ENCODE data around the gene ARAF.

The ARAF gene

DNA sequence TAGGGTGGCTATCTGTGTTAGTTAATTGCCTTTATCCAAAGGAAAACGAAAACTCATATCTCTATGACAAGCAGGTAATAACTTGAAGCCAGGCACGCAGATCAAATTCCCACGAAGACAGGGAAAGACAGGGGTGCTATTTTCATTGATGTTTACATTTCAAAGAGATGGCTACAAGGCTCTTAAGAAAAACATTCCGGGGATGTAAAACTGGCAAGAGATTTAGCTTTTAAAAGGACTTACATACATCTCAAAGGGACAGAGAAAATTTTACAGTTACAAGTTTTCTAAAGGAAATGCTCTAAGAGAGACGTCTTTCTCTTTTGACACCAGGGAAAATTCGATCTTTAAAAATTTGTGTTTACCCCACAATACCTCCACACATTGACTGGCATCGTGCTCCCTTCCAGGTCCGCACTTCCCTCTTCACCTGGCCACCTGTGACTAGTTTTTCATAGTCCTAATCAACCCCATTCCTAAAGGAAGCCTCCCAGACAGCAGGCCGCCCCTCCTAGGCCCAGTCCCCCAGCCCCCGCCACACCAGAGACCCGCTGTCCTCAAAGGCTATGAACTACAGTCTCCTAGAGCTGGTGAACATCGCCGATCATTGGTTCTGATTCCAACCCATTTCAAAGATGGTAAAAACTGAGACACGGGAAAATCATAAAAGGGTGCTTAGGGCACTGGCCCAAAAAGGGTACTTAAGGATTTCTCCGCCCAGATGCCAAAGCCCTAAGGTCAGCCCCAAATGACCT lies 649 bp upstream of the ARAF start (continued):
- TF ChIP-seq, protein P1, sequence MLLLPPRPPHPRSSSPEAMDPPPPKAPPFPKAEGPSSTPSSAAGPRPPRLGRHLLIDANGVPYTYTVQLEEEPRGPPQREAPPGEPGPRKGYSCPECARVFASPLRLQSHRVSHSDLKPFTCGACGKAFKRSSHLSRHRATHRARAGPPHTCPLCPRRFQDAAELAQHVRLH (tag by site-specific recombination; IDR thresholded peaks at IDR 0.05): peak; percentile 33; the same call in 1 of the 2 replicates
- TF ChIP-seq YY1 (tag by site-specific recombination; IDR thresholded peaks at IDR 0.05): no peak
- TF ChIP-seq ZNF660 (tag by site-specific recombination; IDR thresholded peaks at IDR 0.05): 0 out of 2 replicates have a peak, but pooled peaks have one; percentile 9
- TF ChIP-seq, protein P2, sequence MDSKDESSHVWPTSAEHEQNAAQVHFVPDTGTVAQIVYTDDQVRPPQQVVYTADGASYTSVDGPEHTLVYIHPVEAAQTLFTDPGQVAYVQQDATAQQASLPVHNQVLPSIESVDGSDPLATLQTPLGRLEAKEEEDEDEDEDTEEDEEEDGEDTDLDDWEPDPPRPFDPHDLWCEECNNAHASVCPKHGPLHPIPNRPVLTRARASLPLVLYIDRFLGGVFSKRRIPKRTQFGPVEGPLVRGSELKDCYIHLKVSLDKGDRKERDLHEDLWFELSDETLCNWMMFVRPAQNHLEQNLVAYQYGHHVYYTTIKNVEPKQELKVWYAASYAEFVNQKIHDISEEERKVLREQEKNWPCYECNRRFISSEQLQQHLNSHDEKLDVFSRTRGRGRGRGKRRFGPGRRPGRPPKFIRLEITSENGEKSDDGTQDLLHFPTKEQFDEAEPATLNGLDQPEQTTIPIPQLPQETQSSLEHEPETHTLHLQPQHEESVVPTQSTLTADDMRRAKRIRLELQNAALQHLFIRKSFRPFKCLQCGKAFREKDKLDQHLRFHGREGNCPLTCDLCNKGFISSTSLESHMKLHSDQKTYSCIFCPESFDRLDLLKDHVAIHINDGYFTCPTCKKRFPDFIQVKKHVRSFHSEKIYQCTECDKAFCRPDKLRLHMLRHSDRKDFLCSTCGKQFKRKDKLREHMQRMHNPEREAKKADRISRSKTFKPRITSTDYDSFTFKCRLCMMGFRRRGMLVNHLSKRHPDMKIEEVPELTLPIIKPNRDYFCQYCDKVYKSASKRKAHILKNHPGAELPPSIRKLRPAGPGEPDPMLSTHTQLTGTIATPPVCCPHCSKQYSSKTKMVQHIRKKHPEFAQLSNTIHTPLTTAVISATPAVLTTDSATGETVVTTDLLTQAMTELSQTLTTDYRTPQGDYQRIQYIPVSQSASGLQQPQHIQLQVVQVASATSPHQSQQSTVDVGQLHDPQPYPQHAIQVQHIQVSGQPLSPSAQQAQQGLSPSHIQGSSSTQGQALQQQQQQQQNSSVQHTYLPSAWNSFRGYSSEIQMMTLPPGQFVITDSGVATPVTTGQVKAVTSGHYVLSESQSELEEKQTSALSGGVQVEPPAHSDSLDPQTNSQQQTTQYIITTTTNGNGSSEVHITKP (tag by site-specific recombination; IDR thresholded peaks at IDR 0.05): peak; percentile 60
- peak; percentile 59 for TF ChIP-seq ZBTB8A (tag by site-specific recombination; IDR thresholded peaks at IDR 0.05)

DNA sequence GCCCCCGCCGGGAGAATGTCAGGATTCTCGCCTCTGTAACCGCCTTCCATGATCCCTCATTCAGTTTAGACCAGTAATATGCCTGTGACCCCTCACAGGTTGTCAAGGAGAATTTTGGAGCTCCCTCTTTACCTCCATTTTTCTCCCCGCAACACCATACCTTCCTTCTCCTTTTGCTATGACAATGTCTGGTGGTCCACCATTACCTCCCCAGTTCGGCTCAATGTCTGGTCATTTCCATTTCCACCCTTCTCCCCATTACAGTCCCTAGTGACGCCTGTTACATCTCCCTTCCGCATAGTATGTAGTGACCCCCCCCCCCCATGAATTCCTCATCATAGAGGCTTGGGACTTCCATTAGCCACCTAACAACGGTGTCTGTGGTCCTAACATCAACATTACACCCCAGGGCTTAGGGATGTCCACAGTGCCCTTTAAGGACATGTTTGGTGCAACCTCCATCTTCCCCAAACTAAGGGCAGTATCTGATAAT lies 700 bp downstream of the ARAF start:
- H3K36me3 ChIP-seq (ENCODE audit: control insufficient read depth in 2 of 2, insufficient read depth in 1 of 2, low read length in 2 of 2): peaks cover 0 to 35% of the 10 kb centered on the region in 2 experiments; a peak in 1 of 3 replicates
- ChIA-PET POLR2A (no interaction called here), CTCF (interaction anchor here (0.7 to 1.1 kb wide), 4 partner anchors 15 to 185 kb away, joined by 3 to 4 read pairs (median 3); no protein-coding TSS in a partner anchor)
- TF ChIP-seq ZNF335 (tag by site-specific recombination; conservative IDR thresholded peaks at IDR 0.05) (peak; percentile 82), ZNF366 (tag by site-specific recombination; conservative IDR thresholded peaks at IDR 0.05) (no peak), WT1 (tag by site-specific recombination; IDR thresholded peaks at IDR 0.05) (0 out of 2 replicates have a peak, but pooled peaks have one; percentile 2)
- H3K9me3 ChIP-seq (ENCODE audit: control insufficient read depth, insufficient read depth, low read depth, low read length): no peaks in the 10 kb centered on the region
- H3K4me1 ChIP-seq (ENCODE audit: control insufficient read depth, insufficient read depth, low read length): no peaks in the 10 kb centered on the region; the same call in 1 of the 2 replicates
- peak overlapping the region; percentile 82 for H3K4me3 ChIP-seq (ENCODE audit: low read depth, low read length)
- H3K27ac ChIP-seq (ENCODE audit: extremely low read depth, low read depth, low read length): peak overlapping the region; percentile 63; the same call in 1 of the 2 replicates

DNA sequence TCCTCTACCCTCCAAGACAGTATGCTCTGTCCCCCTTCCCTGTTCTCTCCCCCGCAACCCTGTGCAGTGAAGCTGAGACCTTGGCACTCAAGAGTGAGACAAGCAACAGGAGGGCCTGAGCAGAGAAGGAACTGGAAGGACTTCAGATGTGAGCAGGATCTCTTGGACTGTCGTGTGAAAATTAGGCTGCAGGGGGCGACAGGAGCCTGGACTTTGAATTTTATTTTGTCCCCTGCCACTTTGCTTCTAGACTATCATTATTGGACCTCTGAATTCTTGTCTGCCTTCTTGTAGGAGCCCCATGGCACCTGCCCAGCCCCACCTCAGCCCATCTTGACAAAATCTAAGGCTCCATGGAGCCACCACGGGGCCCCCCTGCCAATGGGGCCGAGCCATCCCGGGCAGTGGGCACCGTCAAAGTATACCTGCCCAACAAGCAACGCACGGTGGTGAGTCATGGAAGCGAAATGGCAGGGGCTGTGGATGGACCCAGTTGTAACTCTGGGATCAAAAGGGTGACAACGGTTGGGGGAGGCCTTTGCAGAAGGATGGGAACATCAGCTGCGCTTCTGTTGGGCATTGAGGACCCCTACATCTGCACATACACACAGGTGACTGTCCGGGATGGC lies 1.7 kb downstream of the ARAF start:
- no peaks in the 10 kb centered on the region for H3K9me3 ChIP-seq (ENCODE audit: control insufficient read depth, insufficient read depth, low read depth, low read length)
- CTCF ChIA-PET: interaction anchor here (0.6 to 1.2 kb wide), 6 partner anchors 16 to 237 kb away, joined by 3 to 4 read pairs (median 3); no protein-coding TSS in a partner anchor
- H3K27ac ChIP-seq (ENCODE audit: extremely low read depth, low read depth, low read length): no peak overlapping the region
- TF ChIP-seq, protein P3, sequence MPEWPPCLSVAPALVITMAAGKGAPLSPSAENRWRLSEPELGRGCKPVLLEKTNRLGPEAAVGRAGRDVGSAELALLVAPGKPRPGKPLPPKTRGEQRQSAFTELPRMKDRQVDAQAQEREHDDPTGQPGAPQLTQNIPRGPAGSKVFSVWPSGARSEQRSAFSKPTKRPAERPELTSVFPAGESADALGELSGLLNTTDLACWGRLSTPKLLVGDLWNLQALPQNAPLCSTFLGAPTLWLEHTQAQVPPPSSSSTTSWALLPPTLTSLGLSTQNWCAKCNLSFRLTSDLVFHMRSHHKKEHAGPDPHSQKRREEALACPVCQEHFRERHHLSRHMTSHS (tag by site-specific recombination; IDR thresholded peaks at IDR 0.05): no peak
- TF ChIP-seq, protein P4, sequence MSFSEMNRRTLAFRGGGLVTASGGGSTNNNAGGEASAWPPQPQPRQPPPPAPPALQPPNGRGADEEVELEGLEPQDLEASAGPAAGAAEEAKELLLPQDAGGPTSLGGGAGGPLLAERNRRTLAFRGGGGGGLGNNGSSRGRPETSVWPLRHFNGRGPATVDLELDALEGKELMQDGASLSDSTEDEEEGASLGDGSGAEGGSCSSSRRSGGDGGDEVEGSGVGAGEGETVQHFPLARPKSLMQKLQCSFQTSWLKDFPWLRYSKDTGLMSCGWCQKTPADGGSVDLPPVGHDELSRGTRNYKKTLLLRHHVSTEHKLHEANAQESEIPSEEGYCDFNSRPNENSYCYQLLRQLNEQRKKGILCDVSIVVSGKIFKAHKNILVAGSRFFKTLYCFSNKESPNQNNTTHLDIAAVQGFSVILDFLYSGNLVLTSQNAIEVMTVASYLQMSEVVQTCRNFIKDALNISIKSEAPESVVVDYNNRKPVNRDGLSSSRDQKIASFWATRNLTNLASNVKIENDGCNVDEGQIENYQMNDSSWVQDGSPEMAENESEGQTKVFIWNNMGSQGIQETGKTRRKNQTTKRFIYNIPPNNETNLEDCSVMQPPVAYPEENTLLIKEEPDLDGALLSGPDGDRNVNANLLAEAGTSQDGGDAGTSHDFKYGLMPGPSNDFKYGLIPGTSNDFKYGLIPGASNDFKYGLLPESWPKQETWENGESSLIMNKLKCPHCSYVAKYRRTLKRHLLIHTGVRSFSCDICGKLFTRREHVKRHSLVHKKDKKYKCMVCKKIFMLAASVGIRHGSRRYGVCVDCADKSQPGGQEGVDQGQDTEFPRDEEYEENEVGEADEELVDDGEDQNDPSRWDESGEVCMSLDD (tag by site-specific recombination; IDR thresholded peaks at IDR 0.05): no peak
- no peak for TF ChIP-seq SP7 (tag by site-specific recombination; IDR thresholded peaks at IDR 0.05)
- TF ChIP-seq, protein P5, sequence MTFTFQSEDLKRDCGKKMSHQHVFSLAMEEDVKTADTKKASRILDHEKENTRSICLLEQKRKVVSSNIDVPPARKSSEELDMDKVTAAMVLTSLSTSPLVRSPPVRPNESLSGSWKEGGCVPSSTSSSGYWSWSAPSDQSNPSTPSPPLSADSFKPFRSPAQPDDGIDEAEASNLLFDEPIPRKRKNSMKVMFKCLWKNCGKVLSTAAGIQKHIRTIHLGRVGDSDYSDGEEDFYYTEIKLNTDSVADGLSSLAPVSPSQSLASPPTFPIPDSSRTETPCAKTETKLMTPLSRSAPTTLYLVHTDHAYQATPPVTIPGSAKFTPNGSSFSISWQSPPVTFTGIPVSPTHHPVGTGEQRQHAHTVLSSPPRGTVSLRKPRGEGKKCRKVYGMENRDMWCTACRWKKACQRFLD (tag by site-specific recombination; IDR thresholded peaks at IDR 0.05): no peak
- TF ChIP-seq SCRT2 (tag by site-specific recombination; IDR thresholded peaks at IDR 0.05): peak; percentile 50
- TF ChIP-seq ZNF621 (tag by site-specific recombination; IDR thresholded peaks at IDR 0.05): no peak
- no peak for TF ChIP-seq KLF10 (tag by site-specific recombination; IDR thresholded peaks at IDR 0.05)
- TF ChIP-seq ZIC2 (tag by site-specific recombination; IDR thresholded peaks at IDR 0.05): no peak
- POLR2A ChIA-PET: interaction anchor here (0.6 kb wide), 1 partner anchor 433 kb away, joined by 3 read pairs; no protein-coding TSS in a partner anchor
- no peaks in the 10 kb centered on the region; the same call in 1 of the 2 replicates for H3K4me1 ChIP-seq (ENCODE audit: control insufficient read depth, insufficient read depth, low read length)
- no peak overlapping the region for H3K4me3 ChIP-seq (ENCODE audit: low read depth, low read length)
- peaks cover 0 to 45% of the 10 kb centered on the region in 2 experiments; a peak in 1 of 3 replicates for H3K36me3 ChIP-seq (ENCODE audit: control insufficient read depth in 2 of 2, insufficient read depth in 1 of 2, low read length in 2 of 2)
